Right atrium auricular region (tissue), 2 donors: ENCODE measurements around the gene PSD2. TPM values are rescaled to one million over a fixed set of nuclear protein-coding genes. Genes with fewer than 3 reads are reported as not detected.

Experiments used
- DNase-seq: peaks from one replicate; pipeline ENCODE4 v3.0.0-alpha.2; 2019; ENCODE audit warnings: low spot score
- H3K27ac ChIP-seq, 2 donors: fragments of 200-600 bp; sonication (generic); 1 replicate in 1 of 2; 2 replicates in 1 of 2; pipeline ENCODE4 v1.5.1; 2016 to 2019
- H3K27me3 ChIP-seq, 2 donors: fragments of 200-600 bp; sonication (generic); one replicate each; pipeline versions ENCODE4 v1.5.1 to v1.6.0; 2017 to 2019
- H3K36me3 ChIP-seq: fragments of 200-600 bp; sonication (generic); one replicate; pipeline ENCODE4 v1.5.1; 2016
- H3K4me1 ChIP-seq, 2 donors: fragments of 200-600 bp; sonication (generic); one replicate each; pipeline versions ENCODE4 v1.5.1 to v1.6.0; 2017 to 2019
- H3K4me3 ChIP-seq, 2 donors: fragments of 200-600 bp; sonication (generic); 1 replicate in 1 of 2; 2 replicates in 1 of 2; pipeline ENCODE4 v1.5.1; 2017 to 2019; ENCODE audit warnings: mild to moderate bottlenecking in 1 of 2, moderate library complexity in 1 of 2
- H3K9me3 ChIP-seq, 2 donors: fragments of 200-600 bp; sonication (generic); one replicate each; pipeline ENCODE4 v1.5.1; 2019
- total RNA-seq, 2 donors: library from RNA; depleted of rRNA; stranded (reverse); fragments of >200 nt; gene quantifications; one replicate each; pipeline ENCODE4 v1.1.0, GENCODE V29; 2016
- TF ChIP-seq, protein P1 (sequence below), 2 donors: fragments of 200-600 bp; sonication (generic); IDR thresholded peaks; one replicate each; pipeline ENCODE4 v1.5.1; 2019; ENCODE audit warnings: antibody characterized with exemption in 2 of 2

PSD2 gene
- total RNA-seq, 2 donors from 2014 or later, result 0.12 to 0.19 TPM

DNA sequence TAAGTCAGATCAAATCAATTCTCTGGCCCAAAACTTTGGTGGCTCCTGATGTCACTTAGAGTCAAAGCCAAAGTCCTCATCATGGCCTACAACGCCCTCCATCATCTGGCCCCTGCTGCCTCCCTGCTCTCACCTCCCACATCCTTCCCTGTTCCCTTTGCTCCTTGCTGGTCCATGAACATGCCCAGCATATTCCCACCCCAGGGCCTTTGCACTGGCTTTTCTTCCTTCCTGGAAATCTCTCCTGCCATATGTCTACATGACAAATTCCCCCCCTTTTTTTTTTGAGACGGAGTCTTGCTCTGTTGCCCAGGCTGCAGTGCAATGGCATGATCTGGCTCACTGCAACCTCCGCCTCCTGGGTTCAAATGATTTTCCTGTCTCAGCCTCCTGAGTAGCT lies 11.1 kb upstream of the PSD2 start:
- no peaks in the 10 kb centered on the region for H3K36me3 ChIP-seq
- H3K27ac ChIP-seq, result no peak overlapping the region
- no peak for DNase-seq
- H3K4me3 ChIP-seq, result no peak overlapping the region
- no peaks in the 10 kb centered on the region for H3K9me3 ChIP-seq
- no peaks in the 10 kb centered on the region for H3K27me3 ChIP-seq
- TF ChIP-seq, protein P1, sequence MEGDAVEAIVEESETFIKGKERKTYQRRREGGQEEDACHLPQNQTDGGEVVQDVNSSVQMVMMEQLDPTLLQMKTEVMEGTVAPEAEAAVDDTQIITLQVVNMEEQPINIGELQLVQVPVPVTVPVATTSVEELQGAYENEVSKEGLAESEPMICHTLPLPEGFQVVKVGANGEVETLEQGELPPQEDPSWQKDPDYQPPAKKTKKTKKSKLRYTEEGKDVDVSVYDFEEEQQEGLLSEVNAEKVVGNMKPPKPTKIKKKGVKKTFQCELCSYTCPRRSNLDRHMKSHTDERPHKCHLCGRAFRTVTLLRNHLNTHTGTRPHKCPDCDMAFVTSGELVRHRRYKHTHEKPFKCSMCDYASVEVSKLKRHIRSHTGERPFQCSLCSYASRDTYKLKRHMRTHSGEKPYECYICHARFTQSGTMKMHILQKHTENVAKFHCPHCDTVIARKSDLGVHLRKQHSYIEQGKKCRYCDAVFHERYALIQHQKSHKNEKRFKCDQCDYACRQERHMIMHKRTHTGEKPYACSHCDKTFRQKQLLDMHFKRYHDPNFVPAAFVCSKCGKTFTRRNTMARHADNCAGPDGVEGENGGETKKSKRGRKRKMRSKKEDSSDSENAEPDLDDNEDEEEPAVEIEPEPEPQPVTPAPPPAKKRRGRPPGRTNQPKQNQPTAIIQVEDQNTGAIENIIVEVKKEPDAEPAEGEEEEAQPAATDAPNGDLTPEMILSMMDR (IDR thresholded peaks at IDR 0.05), result no peak
- peaks cover 0 to 8% of the 10 kb centered on the region in 2 donors for H3K4me1 ChIP-seq

DNA sequence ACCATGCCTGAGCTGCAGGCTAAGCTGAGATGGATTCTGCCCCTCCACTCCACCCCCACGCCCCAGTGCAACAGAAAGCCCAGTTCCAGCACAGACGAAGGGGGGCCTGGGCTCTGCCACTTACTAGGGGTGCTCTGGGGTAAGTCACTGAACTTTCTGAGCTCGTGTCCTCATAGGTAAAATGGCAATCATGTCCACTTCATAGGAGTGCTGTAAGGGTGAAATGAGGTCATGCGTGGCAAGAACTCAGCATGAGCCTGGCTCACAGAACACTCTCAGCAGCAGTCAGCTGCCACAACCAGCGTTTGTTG lies 8.4 kb upstream of the PSD2 start:
- no peaks in the 10 kb centered on the region for H3K9me3 ChIP-seq
- no peak for DNase-seq
- H3K4me1 ChIP-seq, result peaks cover 0 to 8% of the 10 kb centered on the region in 2 donors
- TF ChIP-seq, protein P1 (IDR thresholded peaks at IDR 0.05), result no peak
- no peaks in the 10 kb centered on the region for H3K36me3 ChIP-seq
- peak overlapping the region in 1 of 2 donors; percentile 66 for H3K4me3 ChIP-seq
- H3K27me3 ChIP-seq, result no peaks in the 10 kb centered on the region
- no peak overlapping the region for H3K27ac ChIP-seq

DNA sequence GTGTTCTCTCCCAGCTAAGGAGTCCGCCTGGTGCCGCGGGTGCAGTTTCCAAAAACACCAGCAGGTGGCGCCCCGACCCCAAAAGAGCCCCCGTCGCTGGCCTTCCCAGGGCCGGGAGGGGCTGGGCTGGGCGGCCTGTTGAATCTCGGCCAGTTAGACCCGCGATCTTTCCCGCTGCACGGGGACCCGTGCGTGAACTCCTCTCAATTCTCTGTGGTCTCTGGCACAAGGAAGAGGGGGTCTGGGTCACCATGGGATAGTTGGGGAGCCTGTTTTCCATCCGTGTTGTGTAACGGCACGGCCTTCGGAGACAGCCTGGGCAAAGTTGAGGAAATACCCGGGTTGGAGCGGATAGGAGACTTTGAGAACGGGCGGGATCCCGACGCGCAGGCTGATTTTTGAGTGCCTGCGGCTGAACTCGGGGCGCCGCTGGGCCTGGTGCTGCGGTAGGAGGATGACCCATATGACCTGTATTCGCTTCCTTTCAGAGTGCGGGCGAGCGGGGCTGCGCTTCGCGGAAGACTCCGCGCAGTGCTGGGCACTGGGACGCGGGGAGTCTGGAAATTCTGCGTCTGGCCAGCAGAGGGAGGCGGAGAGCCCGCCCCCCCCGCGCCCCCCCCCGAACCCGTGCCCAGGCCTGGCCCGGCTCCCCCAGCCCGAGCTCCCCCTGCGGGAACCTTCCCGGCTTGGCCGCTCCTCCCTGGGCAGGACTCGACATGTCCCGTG lies 7.9 kb upstream of the PSD2 start:
- peak; percentile 91 for DNase-seq
- H3K9me3 ChIP-seq, result no peaks in the 10 kb centered on the region
- no peaks in the 10 kb centered on the region for H3K27me3 ChIP-seq
- H3K27ac ChIP-seq, result peak overlapping the region; percentile 56 to 78
- H3K36me3 ChIP-seq, result no peaks in the 10 kb centered on the region
- TF ChIP-seq, protein P1 (IDR thresholded peaks at IDR 0.05), result peak; percentile 84 to 99
- H3K4me3 ChIP-seq, result peak overlapping the region; percentile 44 to 66
- peaks cover 0 to 8% of the 10 kb centered on the region in 2 donors for H3K4me1 ChIP-seq

DNA sequence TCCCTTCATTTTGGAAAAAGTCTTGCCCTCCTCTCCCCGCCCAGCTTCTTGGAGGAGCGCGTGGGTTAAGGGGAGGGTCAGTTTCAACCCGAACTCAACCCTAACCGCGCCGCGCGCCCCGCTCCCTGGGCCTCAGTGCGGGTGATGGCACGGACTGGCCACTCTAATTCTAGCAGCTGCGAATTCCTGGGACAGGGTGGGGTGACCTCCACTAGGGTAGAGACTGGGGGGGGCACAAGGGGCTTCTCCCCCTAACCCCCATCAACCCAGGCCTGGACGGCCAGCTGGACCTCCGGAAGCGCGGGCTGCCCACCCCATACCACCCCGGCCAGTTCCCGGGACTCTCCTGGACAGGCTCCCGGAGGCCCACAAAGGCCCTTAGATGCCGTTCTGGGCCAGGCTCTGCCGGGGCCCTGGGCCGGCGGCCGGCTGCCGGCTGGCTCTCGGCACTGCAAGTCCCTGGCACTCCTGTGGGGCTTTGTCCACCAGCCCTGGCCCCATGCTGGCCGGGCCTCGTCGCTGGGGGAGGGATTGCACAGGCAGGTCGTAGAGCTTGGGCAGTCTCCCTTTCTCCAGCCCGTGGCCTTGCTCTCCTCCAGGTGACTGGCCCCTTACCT lies 7.2 kb upstream of the PSD2 start:
- Histone ChIP-seq H3K36me3 (no peaks in the 10 kb centered on the region), H3K4me3 (peak overlapping the region; percentile 44 to 66), H3K27ac (peak overlapping the region; percentile 56 to 78), H3K9me3 (no peaks in the 10 kb centered on the region), H3K4me1 (peaks cover 0 to 8% of the 10 kb centered on the region in 2 donors), H3K27me3 (no peaks in the 10 kb centered on the region)
- TF ChIP-seq, protein P1 (IDR thresholded peaks at IDR 0.05), result no peak
- DNase-seq, result no peak

DNA sequence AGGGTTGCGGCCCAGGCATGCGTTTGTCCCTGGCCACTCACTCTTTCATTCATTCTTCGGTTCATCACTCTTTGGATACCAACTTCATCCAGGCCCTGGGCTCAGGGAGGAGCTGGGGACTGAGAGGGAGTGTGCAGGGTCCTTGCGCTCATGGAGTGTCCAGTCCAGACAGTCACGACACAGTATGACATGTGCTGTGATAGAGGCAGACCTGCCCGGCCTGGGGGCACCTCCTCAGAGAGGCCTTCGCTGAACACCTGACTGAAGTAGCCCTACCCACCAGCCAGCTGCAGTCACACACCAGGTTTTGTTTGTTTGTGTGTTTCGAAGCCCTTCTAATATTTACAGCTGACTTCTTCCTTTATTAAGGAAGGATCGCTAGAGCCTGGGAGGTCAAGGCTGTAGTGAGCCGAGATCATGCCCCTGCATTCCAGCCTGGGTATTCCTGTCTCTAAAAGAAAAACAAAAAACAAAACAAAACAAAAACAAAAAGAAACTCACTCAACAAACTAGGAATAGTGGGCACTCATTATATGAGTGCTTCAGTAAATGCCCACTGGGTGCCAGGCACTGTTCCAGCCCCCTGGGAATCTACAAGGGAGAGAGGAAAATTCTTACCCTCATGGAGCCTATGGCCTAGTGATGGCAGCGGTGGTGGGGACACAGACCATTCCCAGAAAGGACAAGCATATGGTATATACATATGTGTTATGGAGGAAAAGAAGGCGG lies 6.3 kb upstream of the PSD2 start:
- H3K4me3 ChIP-seq, result no peak overlapping the region
- no peaks in the 10 kb centered on the region for H3K36me3 ChIP-seq
- no peaks in the 10 kb centered on the region for H3K27me3 ChIP-seq
- no peak for DNase-seq
- H3K27ac ChIP-seq, result peak overlapping the region in 1 of 2 donors; percentile 56
- TF ChIP-seq, protein P1 (IDR thresholded peaks at IDR 0.05), result no peak
- no peaks in the 10 kb centered on the region for H3K9me3 ChIP-seq
- H3K4me1 ChIP-seq, result peaks cover 0 to 8% of the 10 kb centered on the region in 2 donors
